Skin epidermis (tissue), 12 donors: ENCODE results near the gene MARS1.
"Not testable (repeated sequence)": the region's sequence is repeated elsewhere in the genome, so short reads cannot be mapped to it uniquely, and the experiment has no call there.

Source experiments
- H3K27ac ChIP-seq, 21 experiments: fragments of 200-600 bp; sonication (generic) in 11 of 21; one replicate each; pipeline ENCODE4 v1.5.0; 2020; ENCODE audit warnings: mild to moderate bottlenecking in 3 of 21, inconsistent platforms in 2 of 21, moderate library complexity in 2 of 21
- H3K4me3 ChIP-seq, 7 experiments: fragments of 200-600 bp; sonication (generic) in 2 of 7; one replicate each; pipeline ENCODE4 v1.5.0; 2020; ENCODE audit warnings: inconsistent platforms in 2 of 7, mild to moderate bottlenecking in 2 of 7, moderate library complexity in 1 of 7

The MARS1 gene

GRCh38 chr12:57487597-57488401 lies at the start of gene MARS1:
Gene MARS1, plus strand, starts transcription at chr12:57488068. Its CDS starts 23 bp downstream, at chr12:57488091.
- Histone ChIP-seq H3K4me3 (peak within 1 kb of the TSS; percentile 77 to 91 (median 84)), H3K27ac (peak within 1 kb of the TSS; percentile 1 to 95 (median 84))

DNA sequence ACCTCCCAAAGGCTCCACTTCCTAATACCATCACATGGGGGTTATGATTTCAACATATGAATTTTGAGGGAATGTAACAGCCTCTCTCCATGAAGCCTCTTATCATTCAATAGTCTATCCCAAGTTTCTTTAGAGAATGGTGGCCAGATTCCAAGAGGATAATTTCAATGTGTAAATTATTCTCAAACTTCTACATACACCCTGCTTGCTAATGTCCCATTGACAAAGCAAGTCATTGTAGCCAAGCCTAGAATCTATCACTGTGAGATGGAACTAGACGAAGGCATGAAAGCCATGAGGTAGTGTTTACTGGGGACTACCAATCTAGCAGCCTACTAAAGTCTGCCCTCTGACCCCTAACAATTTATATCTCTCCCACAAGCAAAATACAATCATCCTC lies 49.5 kb upstream of the MARS1 start:
- H3K4me3 ChIP-seq = no peak overlapping the region
- H3K27ac ChIP-seq = no peak overlapping the region

- H3K4me3 ChIP-seq = no peak overlapping the region
- H3K27ac ChIP-seq = no peak overlapping the region
These were observed 48.1 kb upstream of the MARS1 start for GRCh38 chr12:57439762-57440266.

DNA sequence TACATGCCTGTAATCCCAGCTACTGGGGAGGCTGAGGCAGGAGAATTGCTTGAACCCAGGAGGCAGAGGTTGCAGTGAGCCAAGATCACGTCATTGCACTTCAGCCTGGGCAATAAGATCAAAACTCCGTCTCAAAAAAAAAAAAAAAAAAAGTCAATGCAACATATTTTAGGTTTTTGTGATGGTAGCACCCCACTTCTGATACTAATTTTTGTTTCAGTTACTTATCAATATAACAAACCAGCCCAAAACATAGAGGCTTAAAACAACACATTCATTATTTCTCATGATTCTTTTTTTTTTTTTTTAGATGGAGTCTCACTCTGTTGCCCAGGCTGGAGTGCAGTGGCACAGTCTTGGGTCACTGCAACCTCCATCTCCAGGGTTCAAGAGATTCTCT lies 46.5 kb upstream of the MARS1 start:
- not testable (repeated sequence) for H3K27ac ChIP-seq, H3K4me3 ChIP-seq

DNA sequence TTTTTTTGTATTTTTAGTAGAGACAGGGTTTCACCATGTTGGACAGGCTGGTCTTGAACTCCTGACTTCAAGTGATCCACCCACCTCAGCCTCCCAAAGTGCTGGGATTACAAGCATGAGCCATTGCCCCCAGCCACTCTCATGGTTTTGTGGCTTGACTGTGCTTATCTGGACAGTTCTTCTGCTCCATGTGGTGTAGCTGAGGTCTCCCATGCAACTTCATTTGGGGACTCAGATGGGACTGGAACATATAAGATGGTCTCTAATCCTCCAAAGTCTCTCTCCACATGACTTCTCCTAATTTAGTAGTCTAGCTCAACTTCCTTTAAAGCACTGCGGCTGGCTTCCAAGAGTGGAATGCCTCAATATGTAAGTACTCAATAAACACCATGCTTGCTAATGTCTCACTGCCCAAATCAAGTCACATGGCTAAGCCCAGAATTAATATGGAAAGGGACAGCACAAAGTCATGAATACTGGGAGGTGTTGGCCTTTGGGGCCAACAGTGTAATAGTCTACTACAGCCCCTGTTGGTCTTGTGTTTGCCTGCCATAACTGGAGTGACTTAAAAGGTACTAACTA lies 45.9 kb upstream of the MARS1 start:
- Histone ChIP-seq H3K4me3 (no peak overlapping the region), H3K27ac (no peak overlapping the region)

GRCh38 chr12:57444337-57444736 lies 43.5 kb upstream of the MARS1 start:
- not testable (repeated sequence) for H3K4me3 ChIP-seq, H3K27ac ChIP-seq

- Histone ChIP-seq H3K4me3 (no peak overlapping the region), H3K27ac (no peak overlapping the region)
These were observed 43.1 kb upstream of the MARS1 start for GRCh38 chr12:57444744-57445143.

- Histone ChIP-seq H3K27ac (no peak overlapping the region), H3K4me3 (no peak overlapping the region)
These were observed 41.4 kb upstream of the MARS1 start for GRCh38 chr12:57446292-57446960.

- H3K27ac ChIP-seq = no peak overlapping the region
- H3K4me3 ChIP-seq = no peak overlapping the region
These were observed 39.2 kb upstream of the MARS1 start for GRCh38 chr12:57448669-57449068.

DNA sequence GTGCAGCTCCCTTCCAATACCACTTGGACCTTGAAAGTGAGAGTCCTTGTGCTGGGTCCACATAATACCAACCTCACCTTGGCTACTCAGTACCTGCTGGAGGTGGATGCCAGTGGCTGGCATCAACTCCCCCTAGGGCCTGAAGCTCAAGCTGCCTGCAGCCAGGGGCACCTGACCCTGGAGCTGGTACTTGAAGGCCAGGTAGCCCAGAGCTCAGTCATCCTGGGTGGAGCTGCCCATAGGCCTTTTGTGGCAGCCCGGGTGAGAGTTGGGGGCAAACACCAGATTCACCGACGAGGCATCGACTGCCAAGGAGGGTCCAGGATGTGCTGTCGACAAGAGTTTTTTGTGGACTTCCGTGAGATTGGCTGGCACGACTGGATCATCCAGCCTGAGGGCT lies 38.5 kb upstream of the MARS1 start:
- no peak overlapping the region for H3K4me3 ChIP-seq
- H3K27ac ChIP-seq = no peak overlapping the region

- Histone ChIP-seq H3K27ac (no peak overlapping the region), H3K4me3 (no peak overlapping the region)
These were observed 37.8 kb upstream of the MARS1 start for GRCh38 chr12:57450057-57450456.

DNA sequence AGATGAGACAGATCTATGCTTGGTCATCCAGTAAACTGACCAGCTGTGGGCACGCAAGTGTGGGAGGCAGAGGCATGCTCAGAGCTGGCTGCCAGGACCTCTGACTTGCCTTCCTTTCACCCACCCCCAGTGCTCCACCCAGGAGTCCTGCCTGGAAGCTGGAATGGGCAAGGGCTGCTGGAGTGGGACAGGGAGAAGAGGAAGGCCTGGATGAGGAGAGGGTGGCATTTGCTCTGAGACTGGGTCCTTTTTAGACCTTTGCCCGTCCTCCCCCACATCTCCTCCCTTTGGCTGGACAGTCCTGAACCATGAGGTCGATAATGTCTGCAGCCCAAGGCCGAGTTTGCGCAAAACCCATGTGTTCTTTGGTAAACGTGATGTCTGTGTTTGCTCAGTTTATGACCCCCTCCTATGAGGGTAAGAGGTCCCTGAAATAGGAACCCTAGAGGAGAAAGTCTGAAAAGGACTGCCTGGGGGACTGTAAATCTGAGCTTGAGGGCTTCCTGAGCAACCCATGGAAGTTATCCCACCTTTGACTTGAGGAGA lies 36.6 kb upstream of the MARS1 start:
- Histone ChIP-seq H3K27ac (no peak overlapping the region), H3K4me3 (no peak overlapping the region)

- no peak overlapping the region for H3K27ac ChIP-seq
These were observed 35.5 kb upstream of the MARS1 start for GRCh38 chr12:57452181-57452936.

DNA sequence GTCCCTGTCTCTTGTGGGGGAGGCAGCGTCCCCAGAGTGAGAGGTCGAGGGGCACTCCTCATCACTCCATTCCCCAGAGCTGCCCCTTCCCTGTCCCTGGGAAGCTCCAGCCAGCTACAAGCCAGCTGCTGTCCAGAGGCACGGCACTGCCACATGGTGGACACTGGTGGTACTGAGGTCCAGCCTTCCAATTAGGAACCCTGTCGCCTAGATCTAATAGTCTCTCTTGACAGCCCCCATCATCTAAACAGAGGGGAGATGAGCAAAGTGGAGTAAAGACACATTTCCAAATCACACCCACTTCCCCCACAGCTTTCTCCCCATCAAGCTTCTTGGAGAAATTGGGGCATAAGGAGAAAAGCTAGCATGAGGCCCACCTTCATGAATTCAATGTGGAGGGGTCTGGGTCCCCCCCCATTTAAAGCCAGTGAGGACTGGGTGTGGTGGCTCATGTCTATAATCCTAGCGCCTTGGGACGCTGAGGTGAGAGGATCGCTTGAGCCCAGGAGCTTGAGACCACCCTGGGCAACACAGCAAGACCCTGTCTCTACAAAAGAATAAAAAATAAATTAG lies 34.8 kb upstream of the MARS1 start:
- H3K27ac ChIP-seq = no peak overlapping the region

More at GRCh38 chr12:57452181-57452936, 35.5 kb upstream of the MARS1 start:
- no peak overlapping the region for H3K4me3 ChIP-seq

GRCh38 chr12:57454213-57454565 lies 33.7 kb upstream of the MARS1 start:
- H3K27ac ChIP-seq = no peak overlapping the region
- no peak overlapping the region for H3K4me3 ChIP-seq

More for the DNA sequence above, 34.8 kb upstream of the MARS1 start:
- H3K4me3 ChIP-seq = no peak overlapping the region

DNA sequence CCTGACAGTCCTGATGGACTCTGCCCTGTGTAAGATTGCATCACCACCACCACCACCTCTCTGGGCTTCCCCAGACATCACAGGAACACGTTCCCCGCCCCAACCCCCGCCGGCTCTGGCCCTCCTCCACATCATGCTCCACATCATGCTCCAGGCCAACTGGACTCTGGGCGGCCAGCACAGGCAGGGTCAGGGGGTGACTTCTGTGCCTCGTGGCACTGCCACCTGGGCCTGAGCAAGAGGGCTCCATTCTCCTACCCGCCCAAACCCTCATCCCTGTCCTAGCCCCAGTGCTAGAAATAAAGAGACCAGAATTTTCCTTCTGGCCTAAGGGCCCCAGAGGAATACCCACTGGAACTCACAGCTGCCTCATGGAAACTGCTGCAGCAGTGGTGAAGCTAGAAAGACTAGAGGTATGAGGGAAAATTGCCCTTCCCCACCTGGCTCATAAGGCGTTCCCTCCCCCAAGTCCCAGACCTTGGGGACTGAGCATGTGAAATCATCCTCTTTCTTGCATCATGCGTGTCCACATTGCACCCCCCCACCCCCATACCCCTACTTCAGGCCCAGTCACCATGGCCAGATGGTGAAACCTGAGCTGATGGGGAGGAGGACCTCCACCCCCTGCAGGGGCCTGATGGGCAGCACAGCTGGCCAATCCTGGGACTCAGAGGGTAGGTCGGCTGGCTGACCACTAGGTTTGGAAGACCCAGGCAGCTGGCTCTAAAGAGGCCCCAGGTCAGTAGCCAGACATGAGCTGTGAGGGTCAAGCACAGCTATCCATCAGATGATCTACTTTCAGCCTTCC lies 33.1 kb upstream of the MARS1 start, which contains the start of gene INHBE:
TSS of gene INHBE (plus strand) at position 742 of the 808 bp plus-strand sequence. CDS start 230 bp downstream, outside the sequence.
- Histone ChIP-seq H3K27ac (peak within 1 kb of the TSS in 1 of 21 experiments; percentile 26), H3K4me3 (no peak within 1 kb of the TSS)

DNA sequence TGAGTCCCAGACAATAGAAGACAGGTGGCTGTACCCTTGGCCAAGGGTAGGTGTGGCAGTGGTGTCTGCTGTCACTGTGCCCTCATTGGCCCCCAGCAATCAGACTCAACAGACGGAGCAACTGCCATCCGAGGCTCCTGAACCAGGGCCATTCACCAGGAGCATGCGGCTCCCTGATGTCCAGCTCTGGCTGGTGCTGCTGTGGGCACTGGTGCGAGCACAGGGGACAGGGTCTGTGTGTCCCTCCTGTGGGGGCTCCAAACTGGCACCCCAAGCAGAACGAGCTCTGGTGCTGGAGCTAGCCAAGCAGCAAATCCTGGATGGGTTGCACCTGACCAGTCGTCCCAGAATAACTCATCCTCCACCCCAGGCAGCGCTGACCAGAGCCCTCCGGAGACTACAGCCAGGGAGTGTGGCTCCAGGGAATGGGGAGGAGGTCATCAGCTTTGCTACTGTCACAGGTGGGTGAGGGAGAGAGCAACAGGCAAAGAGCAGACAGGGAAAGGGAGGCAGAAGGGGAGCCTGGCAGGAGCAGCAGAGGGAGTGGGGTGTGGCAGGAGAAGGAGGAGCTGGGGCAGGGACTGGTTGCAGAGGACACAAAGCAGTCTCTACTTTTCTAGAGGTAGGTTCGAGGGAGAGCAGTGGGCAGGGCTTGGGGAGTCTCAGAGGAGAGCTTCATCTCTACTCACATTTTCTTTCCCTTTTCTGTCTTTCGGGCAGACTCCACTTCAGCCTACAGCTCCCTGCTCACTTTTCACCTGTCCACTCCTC lies 32.3 kb upstream of the MARS1 start:
- no peak overlapping the region for H3K4me3 ChIP-seq
- H3K27ac ChIP-seq = no peak overlapping the region
